ENCODE measurements around the gene KIF26B.

KIF26B gene

GRCh38 chr1:245454051-245454450, 299.3 kb downstream of the KIF26B start:
- Histone ChIP-seq H3K4me2 (ENCODE audit: low read depth, low read length, poor library complexity, severe bottlenecking) (no peak overlapping the region), H3K36me3 (ENCODE audit: insufficient read depth, low read length) (no peaks in the 10 kb centered on the region), H3K9ac (ENCODE audit: low read depth, low read length, poor library complexity, severe bottlenecking) (no peak overlapping the region), H3K4me1 (ENCODE audit: insufficient read depth, low read length, poor library complexity, severe bottlenecking) (no peaks in the 10 kb centered on the region), H3K79me2 (ENCODE audit: insufficient read depth, low read length) (no peaks in the 10 kb centered on the region), H3K9me3 (ENCODE audit: insufficient read depth, low read depth, low read length) (no peaks in the 10 kb centered on the region), H4K20me1 (ENCODE audit: insufficient read depth, low read length, poor library complexity, severe bottlenecking) (no peaks in the 10 kb centered on the region), H3F3A (ENCODE audit: low read depth) (no peaks in the 10 kb centered on the region), H3K27me3 (ENCODE audit: insufficient read depth, low read length, poor library complexity, severe bottlenecking) (no peaks in the 10 kb centered on the region), H2AFZ (ENCODE audit: low read length) (no peak overlapping the region), H3K9me2 (replicated peaks; ENCODE audit: low read depth, low read length) (no peaks in the 10 kb centered on the region), H3K4me3 (ENCODE audit: low read length, poor library complexity, severe bottlenecking) (no peak overlapping the region)
- TF ChIP-seq EZH2phosphoT487 (IDR thresholded peaks at IDR 0.05; ENCODE audit: borderline replicate concordance) (no peak), CTCF (conservative IDR thresholded peaks at IDR 0.05; ENCODE audit: low read length) (no peak)

GRCh38 chr1:245457562-245457961, 302.8 kb downstream of the KIF26B start:
- H3K9me2 ChIP-seq (replicated peaks; ENCODE audit: low read depth, low read length), result no peaks in the 10 kb centered on the region
- H3F3A ChIP-seq (ENCODE audit: low read depth), result no peaks in the 10 kb centered on the region
- no peaks in the 10 kb centered on the region for H3K36me3 ChIP-seq (ENCODE audit: insufficient read depth, low read length)
- no peaks in the 10 kb centered on the region for H3K4me1 ChIP-seq (ENCODE audit: insufficient read depth, low read length, poor library complexity, severe bottlenecking)
- TF ChIP-seq EZH2phosphoT487 (IDR thresholded peaks at IDR 0.05; ENCODE audit: borderline replicate concordance), result no peak
- H3K4me2 ChIP-seq (ENCODE audit: low read depth, low read length, poor library complexity, severe bottlenecking), result no peak overlapping the region
- no peaks in the 10 kb centered on the region for H3K9me3 ChIP-seq (ENCODE audit: insufficient read depth, low read depth, low read length)
- H4K20me1 ChIP-seq (ENCODE audit: insufficient read depth, low read length, poor library complexity, severe bottlenecking), result no peaks in the 10 kb centered on the region
- H3K9ac ChIP-seq (ENCODE audit: low read depth, low read length, poor library complexity, severe bottlenecking), result no peak overlapping the region
- no peak overlapping the region for H2AFZ ChIP-seq (ENCODE audit: low read length)
- H3K27me3 ChIP-seq (ENCODE audit: insufficient read depth, low read length, poor library complexity, severe bottlenecking), result no peaks in the 10 kb centered on the region
- H3K4me3 ChIP-seq (ENCODE audit: low read length, poor library complexity, severe bottlenecking), result no peak overlapping the region
- H3K79me2 ChIP-seq (ENCODE audit: insufficient read depth, low read length), result no peaks in the 10 kb centered on the region

GRCh38 chr1:245458234-245458633, 303.4 kb downstream of the KIF26B start:
- Histone ChIP-seq H3K4me3 (ENCODE audit: low read length, poor library complexity, severe bottlenecking) (no peak overlapping the region), H2AFZ (ENCODE audit: low read length) (no peak overlapping the region), H3K9ac (ENCODE audit: low read depth, low read length, poor library complexity, severe bottlenecking) (no peak overlapping the region), H3K9me2 (replicated peaks; ENCODE audit: low read depth, low read length) (no peaks in the 10 kb centered on the region), H3K4me2 (ENCODE audit: low read depth, low read length, poor library complexity, severe bottlenecking) (no peak overlapping the region), H3K79me2 (ENCODE audit: insufficient read depth, low read length) (no peaks in the 10 kb centered on the region), H3F3A (ENCODE audit: low read depth) (no peaks in the 10 kb centered on the region), H4K20me1 (ENCODE audit: insufficient read depth, low read length, poor library complexity, severe bottlenecking) (no peaks in the 10 kb centered on the region), H3K4me1 (ENCODE audit: insufficient read depth, low read length, poor library complexity, severe bottlenecking) (no peaks in the 10 kb centered on the region), H3K9me3 (ENCODE audit: insufficient read depth, low read depth, low read length) (no peaks in the 10 kb centered on the region), H3K36me3 (ENCODE audit: insufficient read depth, low read length) (no peaks in the 10 kb centered on the region), H3K27me3 (ENCODE audit: insufficient read depth, low read length, poor library complexity, severe bottlenecking) (no peaks in the 10 kb centered on the region)
- TF ChIP-seq CTCF (conservative IDR thresholded peaks at IDR 0.05; ENCODE audit: low read length) (no peak), EZH2phosphoT487 (IDR thresholded peaks at IDR 0.05; ENCODE audit: borderline replicate concordance) (no peak)

GRCh38 chr1:245458761-245459174, 304.0 kb downstream of the KIF26B start:
- H3K4me2 ChIP-seq (ENCODE audit: low read depth, low read length, poor library complexity, severe bottlenecking), result no peak overlapping the region
- no peaks in the 10 kb centered on the region for H3K9me3 ChIP-seq (ENCODE audit: insufficient read depth, low read depth, low read length)
- H3F3A ChIP-seq (ENCODE audit: low read depth), result no peaks in the 10 kb centered on the region
- H3K36me3 ChIP-seq (ENCODE audit: insufficient read depth, low read length), result no peaks in the 10 kb centered on the region
- TF ChIP-seq EZH2phosphoT487 (IDR thresholded peaks at IDR 0.05; ENCODE audit: borderline replicate concordance) (no peak), CTCF (conservative IDR thresholded peaks at IDR 0.05; ENCODE audit: low read length) (no peak)
- H4K20me1 ChIP-seq (ENCODE audit: insufficient read depth, low read length, poor library complexity, severe bottlenecking), result no peaks in the 10 kb centered on the region
- no peaks in the 10 kb centered on the region for H3K4me1 ChIP-seq (ENCODE audit: insufficient read depth, low read length, poor library complexity, severe bottlenecking)
- H3K79me2 ChIP-seq (ENCODE audit: insufficient read depth, low read length), result no peaks in the 10 kb centered on the region
- no peak overlapping the region for H2AFZ ChIP-seq (ENCODE audit: low read length)
- H3K4me3 ChIP-seq (ENCODE audit: low read length, poor library complexity, severe bottlenecking), result no peak overlapping the region
- H3K9ac ChIP-seq (ENCODE audit: low read depth, low read length, poor library complexity, severe bottlenecking), result no peak overlapping the region
- no peaks in the 10 kb centered on the region for H3K9me2 ChIP-seq (replicated peaks; ENCODE audit: low read depth, low read length)
- H3K27me3 ChIP-seq (ENCODE audit: insufficient read depth, low read length, poor library complexity, severe bottlenecking), result no peaks in the 10 kb centered on the region

All from Loucy (cell line).